Measurements from ENCODE around the gene ZNF260. TPM values are rescaled to one million over a fixed set of nuclear protein-coding genes. Genes with fewer than 3 reads are reported as not detected.
"Not testable (repeated sequence)": the region's sequence is repeated elsewhere in the genome, so short reads cannot be mapped to it uniquely, and the experiment has no call there.

Gene ZNF260
- total RNA-seq: 4.1 TPM

DNA sequence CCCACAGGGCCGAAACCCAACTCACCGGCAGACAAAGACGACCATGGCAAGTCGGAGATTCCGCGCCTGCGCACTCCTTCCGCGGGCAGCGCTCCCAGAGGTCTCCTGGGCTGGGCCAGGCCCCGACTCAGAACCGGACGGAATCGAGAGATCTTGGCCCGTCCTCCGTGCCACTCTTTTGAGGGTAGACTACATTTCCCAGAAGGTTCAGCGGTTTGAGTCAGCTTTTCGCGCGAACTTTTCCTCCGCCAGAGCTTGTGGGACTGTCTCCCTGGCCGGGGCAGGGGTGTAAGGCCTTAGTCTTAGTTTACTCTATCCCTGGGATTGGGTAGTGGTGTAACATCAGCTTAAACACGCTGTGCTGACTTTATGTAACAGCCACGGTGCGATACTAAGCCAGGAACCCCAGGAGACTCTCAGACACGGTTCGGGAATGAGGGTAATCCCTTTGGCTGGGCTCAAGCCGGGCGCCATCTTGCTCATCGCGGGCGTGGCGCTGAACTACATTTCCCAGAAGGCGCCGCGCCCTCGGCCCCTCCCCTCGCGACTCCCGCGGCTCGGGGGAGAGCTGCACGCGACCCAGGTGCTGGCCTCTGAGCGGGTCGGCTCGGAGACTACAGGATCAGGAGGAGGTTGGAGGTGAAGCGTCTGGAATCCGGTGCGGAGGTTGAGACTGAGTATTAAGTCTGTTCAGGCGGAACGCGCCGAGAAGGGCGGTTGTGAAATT lies at the start of gene ZNF260:
TSS of gene ZNF260 (minus strand) at position 78 of the 727 bp plus-strand sequence. CDS start 13,033 bp downstream, outside the sequence.
- ATAC-seq (peak; percentile 97), DNase-seq (ENCODE audit: low spot score) (peak; percentile 99)

DNA sequence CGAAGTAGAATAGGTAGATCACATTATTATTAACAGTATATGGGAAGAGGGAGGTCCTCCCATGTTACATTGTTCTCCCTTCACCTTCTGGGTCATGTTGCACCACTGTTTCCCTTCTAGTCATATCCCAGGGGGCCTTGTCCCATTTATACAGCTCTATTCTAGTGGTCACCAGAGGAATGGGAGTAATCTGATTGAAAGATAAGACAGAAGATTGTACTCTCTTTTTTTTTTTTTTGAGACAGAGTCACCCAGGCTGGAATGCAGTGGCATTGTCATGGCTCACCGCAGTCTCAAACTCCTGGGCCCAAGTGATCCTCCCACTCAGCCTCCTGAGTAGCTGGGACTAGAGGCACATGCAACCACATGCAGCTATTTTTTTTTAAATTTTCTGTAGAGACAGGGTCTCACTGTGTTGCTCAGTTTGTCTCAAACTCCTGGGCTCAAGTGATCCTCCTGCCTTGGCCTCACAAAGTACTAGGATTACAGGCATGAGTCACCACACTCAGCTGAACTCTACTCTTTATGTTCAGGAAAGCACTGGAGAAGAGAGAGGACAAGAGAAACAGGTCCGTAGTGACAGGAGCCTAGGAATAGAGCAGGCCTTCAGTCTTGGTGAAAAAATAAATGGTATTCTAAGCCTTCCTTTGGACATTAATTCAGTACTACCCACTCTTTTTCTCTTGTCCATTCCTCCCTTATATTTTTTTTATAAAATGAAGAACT lies 49.4 kb upstream of the ZNF260 start:
- DNase-seq (ENCODE audit: low spot score) (no peak), ATAC-seq (no peak)

DNA sequence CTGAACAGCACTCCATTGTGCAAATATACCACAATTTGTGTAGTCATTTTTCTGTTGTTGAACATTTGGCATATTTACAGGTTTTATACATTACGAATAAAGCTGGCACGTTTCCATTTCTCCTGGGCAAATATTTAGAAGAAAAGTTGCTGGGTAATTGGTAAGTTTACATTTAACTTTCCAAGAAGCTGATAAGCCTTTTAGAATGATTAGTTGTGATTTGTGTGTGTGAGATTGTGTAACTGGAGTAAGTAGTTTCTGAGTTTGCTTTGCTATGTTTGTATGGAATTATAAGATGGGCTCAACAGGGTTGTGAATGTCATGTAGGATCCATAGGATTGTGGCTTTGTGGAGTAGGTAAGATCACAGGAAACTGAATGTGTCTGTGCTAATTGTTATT lies 46.7 kb upstream of the ZNF260 start:
- DNase-seq (ENCODE audit: low spot score) (no peak), ATAC-seq (no peak)

DNA sequence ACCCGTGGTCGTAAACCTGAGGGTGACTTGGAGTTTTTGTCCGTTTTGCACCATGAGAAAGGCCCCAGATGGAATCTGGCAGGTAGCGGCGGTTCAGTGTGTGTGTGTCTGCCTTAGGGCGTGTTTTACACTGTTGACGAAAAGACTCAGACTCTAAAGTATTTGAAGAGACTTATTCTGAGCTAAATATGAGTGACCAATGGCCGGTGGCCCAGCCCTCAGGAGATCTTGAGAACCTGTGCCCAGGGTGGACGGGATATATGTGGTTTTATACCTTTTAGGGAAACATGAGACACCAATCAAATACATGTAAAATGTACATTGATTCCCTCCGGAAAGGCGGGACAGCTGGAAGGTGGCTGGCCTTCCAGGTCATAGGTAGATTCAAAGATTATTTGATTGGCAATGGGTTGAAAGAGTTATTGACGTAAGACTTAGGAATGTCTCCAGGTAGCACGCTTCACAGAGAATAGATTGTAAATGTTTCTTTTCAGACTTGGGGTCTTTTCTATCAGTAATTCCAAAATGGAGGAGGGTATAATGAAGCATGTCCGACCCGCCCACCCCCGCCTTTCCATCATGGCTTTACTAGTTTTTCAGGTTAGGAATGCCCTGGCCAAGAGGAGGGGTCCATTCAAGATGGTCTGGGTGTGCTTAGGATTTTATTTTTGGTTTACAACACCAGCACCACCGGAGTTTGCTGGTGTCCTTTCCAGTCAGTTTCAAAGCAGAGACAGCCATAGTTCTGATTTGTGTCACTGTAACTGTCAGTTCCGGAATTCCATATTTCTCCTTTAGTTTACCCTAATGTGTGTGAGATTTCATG lies 46.0 kb upstream of the ZNF260 start:
- ATAC-seq: peak; percentile 12
- no peak for DNase-seq (ENCODE audit: low spot score)

DNA sequence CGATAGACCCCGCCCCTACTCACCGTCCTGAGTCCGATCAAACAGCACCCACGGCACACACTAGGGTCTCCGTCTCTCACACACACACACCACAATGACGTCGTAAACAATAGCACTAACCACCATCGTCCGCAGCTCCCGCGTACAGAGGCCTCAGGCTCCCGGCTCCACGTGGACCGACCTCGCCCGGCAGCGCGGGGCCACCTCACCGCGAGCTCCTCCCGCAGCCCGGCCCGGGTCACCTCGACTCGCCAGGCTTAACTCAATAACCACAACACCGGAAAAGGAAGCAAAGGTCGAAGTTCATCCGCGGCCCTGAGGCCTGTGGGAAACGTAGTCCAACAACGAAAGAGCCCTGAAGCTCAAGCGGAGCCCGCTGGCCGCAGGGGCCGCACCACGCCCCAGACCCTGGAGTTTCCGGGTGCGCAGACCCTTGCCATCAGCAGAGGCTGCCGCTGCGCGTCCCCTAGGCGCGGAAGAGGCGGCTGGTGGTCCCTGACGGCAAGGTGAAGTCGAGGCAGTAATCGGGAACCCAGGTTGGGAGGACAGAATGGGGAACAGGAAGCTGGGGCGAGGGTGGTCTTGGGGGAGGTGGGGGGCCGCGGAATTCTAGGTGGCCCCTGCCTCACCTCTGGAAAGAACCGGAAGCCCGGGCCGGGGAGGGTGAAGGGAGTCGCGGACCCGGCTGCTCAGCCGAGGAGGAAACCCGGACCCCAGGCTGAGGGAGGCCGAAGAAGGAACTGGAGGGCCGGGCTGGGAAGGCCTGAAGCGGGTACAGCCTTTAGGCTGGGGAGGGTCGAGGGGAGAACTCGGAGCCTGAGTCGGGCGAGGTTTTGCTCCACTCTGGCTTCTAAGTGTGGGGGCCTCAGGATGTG lies 45.2 kb upstream of the ZNF260 start, which contains the start of gene ZNF529:
TSS of gene ZNF529 (minus strand) at position 273 of the 875 bp plus-strand sequence. CDS start 946 bp downstream, outside the sequence.
- DNase-seq (ENCODE audit: low spot score): peak; percentile 91
- ATAC-seq: peak; percentile 99

DNA sequence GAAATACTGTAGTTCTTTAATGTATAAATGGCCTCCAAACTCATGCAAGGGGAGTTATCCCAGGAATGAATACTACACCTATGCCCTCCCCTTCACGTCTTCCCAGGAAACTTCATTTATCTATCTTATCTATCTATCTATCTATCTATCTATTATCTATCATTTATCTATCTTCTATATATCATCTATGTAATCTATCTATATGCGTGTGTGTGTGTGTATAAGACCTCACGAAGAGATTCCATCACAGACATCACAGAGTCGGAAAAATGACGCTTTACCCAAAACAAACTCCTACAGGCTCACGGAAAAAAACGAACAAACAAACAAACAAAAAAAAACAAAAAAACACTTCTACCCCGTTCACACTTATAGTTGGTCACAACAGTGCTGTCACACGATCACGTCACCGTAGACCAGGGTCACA lies 44.5 kb upstream of the ZNF260 start:
- DNase-seq (ENCODE audit: low spot score): no peak
- ATAC-seq: no peak

DNA sequence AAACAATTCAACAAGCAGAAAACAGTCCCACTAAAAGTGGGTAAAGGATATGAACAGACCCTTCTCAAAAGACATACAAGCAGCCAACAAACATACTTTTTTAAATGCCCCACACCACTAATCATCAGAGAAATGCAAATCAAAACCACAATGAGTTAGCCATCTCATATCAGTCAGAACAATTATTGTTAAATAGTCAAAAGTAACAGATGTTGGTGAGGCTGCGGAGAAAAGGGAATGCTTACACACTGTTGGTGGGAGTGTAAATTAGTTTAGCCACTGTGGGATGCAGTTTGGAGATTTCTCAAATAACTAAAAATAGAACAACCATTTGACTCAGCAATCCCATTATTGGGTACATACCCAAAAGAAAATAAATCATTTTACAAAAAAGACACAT lies 36.3 kb upstream of the ZNF260 start:
- DNase-seq (ENCODE audit: low spot score): no peak
- ATAC-seq: no peak

DNA sequence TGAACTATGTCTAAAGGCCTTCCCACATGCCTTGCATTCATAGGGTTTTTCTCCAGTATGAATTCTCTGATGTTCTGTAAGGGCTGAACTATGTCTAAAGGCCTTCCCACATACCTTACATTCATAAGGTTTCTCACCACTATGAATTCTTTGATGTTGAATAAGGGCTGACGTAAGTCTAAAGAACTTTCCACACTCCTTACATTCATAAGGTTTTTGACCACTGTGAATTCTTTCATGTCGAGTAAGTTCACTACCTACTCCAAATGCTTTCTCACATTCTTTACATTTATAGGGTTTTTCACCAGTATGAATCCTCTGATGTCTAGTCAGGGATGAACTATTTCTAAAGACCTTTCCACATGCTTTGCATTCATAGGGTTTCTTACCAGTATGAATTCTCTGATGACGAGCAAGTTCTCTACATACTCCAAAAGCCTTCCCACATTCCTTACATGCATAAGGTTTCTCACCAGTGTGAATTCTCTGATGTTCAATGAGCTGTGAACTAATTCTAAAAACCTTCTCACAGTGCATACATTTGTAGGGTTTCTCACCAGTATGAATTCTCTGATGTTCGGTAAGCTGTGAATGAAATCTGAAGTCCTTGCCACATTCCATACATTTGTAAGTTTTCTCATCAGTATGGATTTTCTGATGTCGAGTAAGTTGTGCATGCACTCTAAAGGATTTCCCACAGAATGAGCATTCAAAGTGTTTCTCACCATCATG lies 19.1 kb upstream of the ZNF260 start:
- DNase-seq (ENCODE audit: low spot score) (no peak), ATAC-seq (no peak)

DNA sequence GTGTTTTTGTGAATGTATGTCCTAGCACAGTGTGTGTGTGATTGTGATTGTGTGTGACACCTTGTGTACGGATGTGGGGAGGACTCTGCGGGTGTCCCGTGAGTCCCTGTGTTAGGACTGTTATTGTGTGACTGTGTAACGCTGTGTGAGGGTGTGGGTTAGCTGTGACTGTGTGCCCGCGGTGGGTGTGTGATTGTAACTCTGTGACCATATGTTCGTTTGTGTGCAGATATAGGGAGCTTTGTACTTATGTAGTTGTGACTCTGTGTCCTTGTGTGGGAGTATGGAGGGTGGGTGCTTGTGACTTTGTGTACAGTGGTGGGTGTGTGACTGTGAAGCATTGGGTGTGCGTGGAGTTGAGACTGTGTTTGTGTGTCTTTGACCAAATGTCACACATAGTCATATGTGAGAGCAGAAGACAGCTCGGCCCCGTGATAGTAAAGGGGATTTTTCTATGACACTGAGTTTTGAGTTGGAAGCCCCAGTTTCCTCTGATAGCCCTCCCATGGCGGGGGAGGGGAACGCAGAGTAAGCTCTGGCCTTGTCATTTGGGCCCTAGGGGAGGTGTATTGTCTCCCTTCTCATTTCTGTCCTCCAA lies 949 bp upstream of the ZNF260 start:
- ATAC-seq: no peak

DNA sequence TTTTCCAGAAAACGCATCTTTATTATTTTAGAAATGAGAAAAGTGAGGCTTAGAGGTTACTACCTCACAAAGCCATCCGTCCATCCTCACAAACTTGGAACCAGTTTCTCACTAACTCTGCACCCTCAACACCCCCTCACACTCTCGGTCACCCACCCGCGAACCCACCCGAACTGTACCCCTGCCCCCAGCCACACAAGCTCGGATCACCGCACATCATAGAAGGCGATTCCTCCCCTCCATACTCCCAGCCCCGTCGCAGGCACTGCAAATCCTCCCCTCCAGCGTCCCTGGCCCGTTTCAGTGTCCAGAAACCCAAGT lies 238 bp downstream of the ZNF260 start:
- no peak for ATAC-seq
- DNase-seq (ENCODE audit: low spot score): no peak

More for the DNA sequence above, 949 bp upstream of the ZNF260 start:
- DNase-seq (ENCODE audit: low spot score): no peak

DNA sequence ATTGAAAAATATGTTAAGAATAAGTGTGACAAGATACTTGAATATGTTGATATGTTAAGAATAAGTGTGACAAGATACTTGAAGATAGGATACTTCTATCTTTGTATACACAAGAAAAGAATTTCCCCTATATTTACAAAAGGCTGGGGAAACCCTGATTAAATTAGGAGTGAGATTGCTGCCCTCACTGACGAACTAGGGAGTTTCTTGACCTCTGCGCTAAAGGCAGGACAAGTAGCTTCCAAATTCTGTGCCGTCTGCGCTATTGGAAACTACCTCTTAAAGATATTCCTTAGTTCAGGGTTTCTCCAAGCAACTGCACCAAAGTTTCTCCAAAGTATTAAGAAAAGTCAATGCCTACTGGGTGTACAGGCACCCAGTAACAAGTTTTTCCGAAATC lies 730 bp downstream of the ZNF260 start:
- DNase-seq (ENCODE audit: low spot score): no peak
- no peak for ATAC-seq

DNA sequence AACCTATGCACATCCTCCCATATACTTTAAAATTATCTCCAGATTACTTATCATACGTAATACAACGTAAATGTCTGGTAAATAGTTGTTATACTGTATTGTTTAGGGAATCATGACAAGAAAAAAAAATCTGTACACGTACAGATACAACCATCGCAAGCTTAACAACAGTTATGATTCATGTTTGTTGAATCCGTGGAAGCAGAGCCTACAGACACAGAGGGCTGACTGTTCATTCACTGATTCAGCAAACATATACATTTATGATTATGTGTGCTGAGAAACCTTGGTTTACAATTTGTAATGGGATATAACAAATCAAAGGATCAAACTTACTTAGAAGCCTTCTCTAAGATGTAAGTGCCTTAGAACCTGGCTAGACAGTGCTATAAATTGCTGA lies 1.5 kb downstream of the ZNF260 start:
- DNase-seq (ENCODE audit: low spot score) (no peak), ATAC-seq (no peak)

DNA sequence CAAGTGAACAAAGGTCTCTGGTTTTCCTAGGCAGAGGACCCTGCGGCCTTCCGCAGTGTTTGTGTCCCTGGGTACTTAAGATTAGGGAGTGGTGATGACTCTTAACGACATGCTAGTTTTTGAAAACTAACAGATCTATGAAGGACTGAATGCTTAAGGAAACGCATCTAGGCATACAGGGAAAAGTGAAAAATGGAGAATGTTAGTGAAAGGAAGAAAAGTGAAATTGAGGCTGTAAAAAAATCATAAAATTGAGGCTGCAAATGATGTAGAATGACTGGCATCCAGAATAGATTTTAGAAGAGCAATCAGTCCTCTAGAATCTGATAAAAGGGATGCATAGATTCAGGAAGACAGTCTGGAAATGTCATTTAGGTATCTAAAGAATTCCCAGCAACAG lies 3.5 kb downstream of the ZNF260 start:
- ATAC-seq (no peak), DNase-seq (ENCODE audit: low spot score) (no peak)

DNA sequence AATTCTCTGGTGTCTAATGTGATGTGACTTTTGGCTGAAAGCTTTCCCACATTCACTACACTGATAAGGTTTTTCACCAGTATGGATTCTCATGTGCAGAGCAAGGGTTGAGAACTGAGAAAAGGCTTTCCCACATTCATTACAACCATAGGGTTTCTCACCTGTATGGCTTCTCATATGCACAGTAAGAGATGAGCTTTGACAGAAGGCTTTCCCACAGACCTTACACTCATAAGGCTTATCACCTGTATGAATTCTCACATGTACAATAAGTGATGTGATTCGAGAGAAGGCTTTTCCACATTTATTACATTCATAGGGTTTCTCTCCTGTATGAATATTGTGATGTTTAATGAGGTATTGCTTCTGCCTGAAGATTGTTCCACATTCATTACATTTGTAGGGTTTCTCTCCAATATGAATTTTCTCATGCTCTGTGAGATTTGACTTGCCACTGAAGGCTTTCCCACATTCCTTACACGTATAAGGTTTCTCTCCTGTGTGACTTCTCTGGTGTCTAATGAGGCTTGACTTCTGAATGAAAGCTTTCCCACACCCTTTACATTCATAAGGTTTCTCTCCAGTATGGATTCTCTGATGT lies 14.0 kb downstream of the ZNF260 start:
- no peak for DNase-seq (ENCODE audit: low spot score)
- ATAC-seq: no peak

DNA sequence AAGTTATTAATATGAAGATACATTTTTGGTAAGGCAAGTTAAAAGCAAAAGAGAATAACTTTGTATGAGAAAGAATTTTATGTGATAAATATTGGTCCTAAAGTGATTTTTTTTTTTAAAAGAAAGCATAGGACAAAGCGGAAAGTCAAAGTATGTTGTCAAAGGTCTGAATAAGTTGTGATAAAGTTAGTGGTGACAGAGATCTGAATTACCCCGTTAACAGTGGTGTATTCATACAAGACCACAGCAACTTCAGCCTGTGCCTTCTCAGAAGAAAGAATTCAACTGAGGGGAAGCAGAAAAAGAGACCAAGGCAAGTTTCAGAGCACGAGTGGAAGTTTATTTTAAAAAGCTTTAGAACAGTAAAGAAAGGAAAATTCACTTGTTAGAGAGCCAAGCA lies 19.7 kb downstream of the ZNF260 start:
- ATAC-seq (no peak), DNase-seq (ENCODE audit: low spot score) (no peak)

DNA sequence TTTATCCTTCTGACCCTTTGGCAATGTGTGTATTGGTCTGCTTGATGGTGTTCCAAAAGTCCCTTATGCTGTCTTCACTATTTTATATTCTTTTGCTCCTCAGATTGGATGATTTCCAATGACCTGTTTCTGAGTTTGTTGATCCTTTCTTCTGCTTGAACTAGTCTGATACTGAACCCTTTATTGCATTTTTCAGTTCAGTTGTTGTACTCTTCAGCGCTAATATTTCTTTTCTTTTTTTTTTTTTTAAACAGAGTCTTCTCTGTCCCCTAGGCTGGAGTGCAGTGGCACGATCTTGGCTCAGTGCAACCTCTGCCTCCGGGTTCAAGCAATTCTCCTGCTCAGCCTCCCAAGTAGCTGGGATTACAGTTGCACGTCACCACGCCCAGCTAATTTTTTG lies 26.1 kb downstream of the ZNF260 start:
- ATAC-seq (no peak), DNase-seq (ENCODE audit: low spot score) (no peak)

DNA sequence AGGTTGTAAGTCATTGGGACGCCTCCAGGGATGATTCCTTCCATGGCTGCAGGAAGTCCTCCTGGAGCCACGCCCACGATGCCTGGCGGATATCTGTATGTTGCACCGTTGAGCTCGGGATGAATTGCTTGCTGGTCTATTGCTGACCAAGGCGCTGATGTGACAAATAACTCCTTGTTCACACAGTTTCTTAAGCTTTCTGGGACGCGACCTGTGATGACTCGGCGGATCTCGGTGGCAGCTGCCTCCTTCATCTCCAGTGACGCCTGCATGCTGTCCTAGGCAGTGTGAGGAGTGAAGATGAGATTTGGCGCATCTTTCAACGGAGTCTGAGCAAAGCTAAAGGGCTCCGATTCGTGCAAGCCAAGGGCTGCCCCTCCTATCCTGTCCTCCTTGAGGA lies 31.1 kb downstream of the ZNF260 start:
- DNase-seq (ENCODE audit: low spot score) (no peak), ATAC-seq (no peak)

DNA sequence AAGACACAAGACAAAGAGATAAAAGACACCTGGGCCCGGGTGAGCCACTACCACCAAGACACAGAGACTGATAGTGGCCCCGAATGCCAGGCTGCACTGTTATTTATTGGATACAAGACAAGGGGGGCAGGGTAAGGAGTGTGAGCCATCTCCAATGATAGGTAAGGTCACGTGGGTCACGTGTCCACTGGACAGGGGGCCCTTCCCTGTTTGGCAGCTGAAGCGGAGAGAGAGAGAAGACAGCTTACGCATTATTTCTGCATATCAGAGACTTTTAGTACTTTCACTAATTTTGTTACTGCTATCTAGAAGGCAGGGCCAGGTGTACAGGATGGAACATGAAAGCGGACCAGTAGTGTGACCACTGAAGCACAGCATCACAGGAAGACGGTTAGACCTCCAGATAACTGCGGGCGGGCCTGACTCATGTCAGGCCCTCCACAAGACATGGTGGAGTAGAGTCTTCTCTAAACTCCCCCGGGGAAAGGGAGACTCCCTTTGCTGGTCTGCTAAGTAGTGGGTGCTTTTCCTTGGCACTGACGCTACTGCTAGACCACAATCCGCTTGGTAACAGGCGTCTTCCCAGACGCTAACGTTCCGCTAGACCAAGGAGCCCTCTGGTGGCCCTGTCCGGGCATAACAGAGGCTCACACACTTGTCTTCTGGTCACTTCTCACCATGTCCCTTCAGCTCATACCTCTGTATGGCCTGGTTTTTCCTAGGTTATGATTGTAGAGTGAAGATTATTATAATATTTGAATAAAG lies 35.2 kb downstream of the ZNF260 start:
- ATAC-seq: not testable (repeated sequence)
- DNase-seq (ENCODE audit: low spot score): peak; percentile 59

All from left lobe of liver (tissue), 2 donors.